ENCODE measurements around the gene EIF4G1.

Gene EIF4G1

DNA sequence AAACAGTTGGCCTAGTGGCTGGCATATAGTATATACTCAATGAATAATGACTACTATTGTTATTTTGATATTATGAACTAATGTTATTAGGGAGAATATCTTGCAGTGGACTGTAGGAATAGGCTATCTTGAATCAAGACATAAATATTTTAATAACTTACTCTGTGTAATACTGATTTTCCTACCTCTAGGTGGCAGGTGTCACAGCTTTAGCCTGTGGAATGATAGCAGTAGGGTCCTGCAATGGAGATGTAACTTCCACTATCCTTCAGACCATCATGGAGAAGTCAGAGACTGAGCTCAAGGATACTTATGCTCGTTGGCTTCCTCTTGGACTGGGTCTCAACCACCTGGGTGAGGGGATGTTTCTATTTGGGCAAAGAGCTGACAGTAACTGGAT lies 8.8 kb upstream of the EIF4G1 start:
- DNase-seq (ENCODE audit: low read depth in 2 of 2): no peak

DNA sequence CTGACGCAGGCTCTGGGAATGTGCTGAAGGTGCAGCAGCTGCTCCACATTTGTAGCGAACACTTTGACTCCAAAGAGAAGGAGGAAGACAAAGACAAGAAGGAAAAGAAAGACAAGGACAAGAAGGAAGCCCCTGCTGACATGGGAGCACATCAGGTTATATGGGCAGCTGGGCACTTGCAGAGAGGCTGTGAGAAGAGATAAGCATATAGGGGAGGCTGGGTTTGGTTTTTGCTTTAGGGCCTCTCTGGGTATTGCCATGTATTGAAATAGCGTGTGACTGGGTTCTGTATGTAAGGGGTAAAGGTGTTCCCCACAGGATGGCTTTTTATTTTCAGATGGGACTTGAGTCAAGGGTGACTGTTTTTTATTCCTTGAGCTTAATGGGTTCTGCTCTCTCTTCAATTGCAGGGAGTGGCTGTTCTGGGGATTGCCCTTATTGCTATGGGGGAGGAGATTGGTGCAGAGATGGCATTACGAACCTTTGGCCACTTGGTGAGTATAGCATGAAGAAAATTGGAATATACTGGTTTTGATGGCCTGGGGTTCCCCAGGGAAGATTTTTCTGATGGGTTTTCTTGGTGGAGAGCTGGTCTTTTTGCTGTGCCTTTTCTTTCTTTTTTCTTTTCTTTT lies 7.9 kb upstream of the EIF4G1 start:
- no peak for DNase-seq (ENCODE audit: low read depth in 2 of 2)

DNA sequence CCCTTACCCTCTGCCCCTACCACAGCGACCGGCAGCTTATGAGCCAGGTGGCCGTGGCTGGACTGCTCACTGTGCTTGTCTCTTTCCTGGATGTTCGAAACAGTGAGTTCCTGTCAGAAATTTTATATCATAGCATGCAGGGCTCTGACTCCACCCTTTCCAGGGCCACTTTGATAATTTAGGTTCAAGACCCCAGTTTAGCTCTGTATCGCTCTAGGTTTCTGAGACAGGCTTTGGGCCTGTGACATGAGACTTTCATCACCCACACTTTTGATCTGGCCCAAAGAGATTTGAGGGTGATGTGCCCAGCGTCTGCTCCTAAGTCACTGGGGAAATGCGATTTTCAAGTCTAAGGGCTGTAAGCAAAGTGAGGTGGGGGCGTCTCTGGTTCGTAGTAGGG lies 6.5 kb upstream of the EIF4G1 start:
- no peak for DNase-seq (ENCODE audit: low read depth in 2 of 2)

DNA sequence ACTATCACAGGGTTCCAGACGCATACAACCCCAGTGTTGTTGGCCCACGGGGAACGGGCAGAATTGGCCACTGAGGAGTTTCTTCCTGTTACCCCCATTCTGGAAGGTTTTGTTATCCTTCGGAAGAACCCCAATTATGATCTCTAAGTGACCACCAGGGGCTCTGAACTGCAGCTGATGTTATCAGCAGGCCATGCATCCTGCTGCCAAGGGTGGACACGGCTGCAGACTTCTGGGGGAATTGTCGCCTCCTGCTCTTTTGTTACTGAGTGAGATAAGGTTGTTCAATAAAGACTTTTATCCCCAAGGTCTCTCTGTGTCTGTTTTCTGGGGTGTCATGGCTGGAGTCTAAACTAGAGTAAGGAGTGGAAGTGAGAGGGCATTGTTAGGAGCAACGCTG lies 5.7 kb upstream of the EIF4G1 start:
- DNase-seq (ENCODE audit: low read depth in 2 of 2): no peak

DNA sequence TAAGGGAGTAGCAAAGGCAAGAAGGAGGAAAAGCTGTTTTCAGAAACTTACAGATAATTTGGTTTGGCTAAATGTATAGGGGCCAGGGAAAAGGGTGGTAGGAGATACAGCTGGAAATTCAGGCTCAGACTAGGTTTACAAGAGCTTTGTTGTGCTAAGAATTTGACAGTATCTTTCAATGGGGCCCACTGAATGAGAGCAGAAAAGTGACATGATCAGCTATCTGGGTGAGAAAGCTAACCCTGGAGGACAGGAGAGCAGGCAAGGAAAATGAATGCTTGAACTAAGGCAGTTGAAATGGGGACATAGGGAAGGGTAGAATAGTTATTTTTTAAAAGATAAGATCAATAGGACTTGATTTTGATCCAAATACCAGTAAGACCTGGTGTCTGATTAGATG lies 2.8 kb upstream of the EIF4G1 start:
- DNase-seq (ENCODE audit: low read depth in 2 of 2): no peak

DNA sequence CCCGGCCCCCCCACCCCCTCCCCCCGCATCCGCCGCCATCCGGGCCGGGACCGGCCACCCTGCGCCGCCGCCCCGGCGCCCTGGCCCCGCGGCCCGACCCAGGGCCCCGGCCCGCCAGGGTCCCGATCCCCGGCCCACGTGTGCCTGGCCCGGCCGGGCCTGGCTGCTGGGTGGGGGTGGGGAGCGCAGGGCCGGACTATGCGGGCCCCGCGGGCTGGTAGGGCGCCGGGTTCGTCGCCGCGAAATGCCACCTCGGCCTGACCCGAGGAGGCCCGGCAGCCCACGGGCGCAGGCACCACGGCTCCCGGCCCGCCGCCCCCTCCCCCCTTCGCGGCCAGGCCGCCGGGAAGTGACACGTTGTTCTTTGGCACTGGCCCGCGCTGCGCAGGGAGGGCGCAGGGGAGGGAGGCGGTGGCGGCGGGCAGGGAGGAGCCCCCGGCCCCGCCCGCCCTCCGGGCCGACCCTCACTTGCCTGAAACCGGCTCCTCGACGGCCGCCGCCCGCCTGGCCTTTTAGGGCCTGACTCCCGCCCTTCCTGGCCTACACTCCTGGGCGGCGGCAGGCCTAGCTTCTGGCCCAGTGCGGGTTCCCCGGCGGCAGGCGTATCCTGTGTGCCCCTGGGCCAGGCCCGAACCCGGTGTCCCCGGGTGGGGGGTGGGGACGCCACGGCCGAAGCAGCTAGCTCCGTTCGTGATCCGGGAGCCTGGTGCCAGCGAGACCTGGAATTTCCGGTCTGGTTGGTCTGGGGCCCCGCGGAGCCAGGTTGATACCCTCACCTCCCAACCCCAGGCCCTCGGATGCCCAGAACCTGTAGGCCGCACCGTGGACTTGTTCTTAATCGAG lies 515 bp downstream of the EIF4G1 start:
- DNase-seq (ENCODE audit: low read depth in 2 of 2): peak; percentile 38 to 43

DNA sequence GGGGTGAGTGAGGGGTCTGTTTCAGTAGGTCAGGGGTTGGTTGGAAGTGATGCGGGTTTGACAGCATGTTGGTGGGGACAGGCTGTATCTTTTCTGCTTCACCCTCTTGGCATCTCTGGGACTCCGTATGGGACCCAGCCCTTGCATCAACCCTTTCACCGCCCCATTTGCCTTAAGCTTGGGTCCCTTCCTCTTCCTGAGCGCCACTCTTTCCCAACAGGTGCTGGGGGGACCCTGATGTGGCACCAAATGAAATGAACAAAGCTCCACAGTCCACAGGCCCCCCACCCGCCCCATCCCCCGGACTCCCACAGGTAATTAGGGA lies 1.1 kb downstream of the EIF4G1 start:
- DNase-seq (ENCODE audit: low read depth in 2 of 2): no peak

DNA sequence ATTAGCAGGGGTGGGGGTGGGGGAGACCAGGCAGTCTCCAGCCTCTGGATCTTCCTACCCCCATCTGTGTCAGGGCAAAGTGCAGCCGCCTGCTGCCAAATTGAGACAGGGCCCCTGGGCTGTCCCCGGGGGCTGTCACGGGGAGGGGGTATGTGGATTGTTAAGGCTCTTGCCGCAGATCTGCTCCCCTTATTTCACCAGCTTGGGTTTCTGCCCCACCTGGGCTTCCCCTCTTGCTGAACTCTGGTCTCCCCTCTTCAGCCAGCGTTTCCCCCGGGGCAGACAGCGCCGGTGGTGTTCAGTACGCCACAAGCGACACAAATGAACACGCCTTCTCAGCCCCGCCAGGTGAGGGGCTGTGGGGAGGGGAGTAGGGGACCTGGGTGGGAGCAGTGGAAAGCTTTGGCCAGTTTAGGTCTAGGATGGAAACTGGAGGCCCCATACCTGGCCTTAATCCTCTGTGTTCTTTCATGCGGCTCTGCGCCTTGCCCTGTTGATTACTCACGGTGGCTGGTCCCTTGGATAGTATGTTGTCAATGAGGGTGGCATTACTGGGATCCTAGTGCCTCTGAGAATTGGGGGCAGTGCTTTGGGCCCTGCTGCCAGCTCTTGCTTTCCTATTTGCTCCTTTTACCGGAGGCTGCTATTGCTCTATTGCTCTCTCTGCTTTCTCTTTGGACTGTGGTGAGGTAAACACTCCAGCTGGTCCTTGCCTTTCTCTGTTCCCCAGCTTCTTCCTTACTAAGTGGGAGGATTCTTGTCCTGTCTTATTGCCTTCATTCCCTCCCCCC lies 1.7 kb downstream of the EIF4G1 start:
- DNase-seq (ENCODE audit: low read depth in 2 of 2): no peak

DNA sequence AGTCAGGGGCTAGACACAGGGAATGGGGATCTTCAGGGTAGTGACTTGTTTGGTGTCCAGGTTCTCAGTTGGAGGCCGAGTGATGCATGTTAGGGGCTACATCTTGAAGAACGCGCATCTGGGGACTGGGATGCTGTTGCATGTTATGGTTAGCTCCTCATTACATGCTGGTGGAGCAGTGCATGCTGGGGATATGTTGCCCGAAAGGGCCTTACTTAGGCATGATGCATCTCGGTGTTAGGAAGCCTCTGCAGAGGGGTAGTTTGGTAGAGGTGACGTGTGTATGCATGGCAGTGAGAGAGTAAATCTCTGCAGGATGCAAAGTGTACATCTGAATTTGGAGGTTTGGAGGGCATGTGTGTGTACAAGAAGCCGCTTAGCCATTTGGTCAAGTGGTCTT lies 2.4 kb downstream of the EIF4G1 start:
- DNase-seq (ENCODE audit: low read depth in 2 of 2): no peak

DNA sequence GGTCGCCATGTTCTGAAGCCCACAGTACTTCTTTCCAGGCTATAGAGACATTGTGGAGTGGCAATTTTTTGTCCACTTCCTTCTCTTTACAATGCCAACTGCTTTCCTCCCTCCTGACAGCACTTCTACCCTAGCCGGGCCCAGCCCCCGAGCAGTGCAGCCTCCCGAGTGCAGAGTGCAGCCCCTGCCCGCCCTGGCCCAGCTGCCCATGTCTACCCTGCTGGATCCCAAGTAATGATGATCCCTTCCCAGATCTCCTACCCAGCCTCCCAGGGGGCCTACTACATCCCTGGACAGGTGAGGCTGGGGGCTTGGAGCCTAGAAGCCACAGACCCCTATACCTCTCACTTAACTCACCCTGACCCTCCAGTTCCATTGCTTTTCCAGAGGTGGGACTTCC lies 2.8 kb downstream of the EIF4G1 start:
- no peak for DNase-seq (ENCODE audit: low read depth in 2 of 2)

DNA sequence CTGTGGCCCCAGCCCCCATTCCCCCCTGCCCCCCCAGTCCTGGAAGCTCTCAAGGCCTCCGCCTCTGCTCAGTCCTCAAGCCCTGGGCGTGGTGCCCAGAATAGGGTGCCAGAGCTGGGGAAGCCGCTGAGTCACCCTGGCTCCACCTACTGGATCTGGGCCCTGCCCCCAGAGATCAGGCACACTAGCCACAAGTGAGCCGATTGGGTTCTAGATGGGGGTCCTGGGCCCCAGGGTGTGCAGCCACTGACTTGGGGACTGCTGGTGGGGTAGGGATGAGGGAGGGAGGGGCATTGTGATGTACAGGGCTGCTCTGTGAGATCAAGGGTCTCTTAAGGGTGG lies 5.7 kb downstream of the EIF4G1 start:
- DNase-seq (ENCODE audit: low read depth in 2 of 2): peak in 1 of 2 donors; percentile 55

DNA sequence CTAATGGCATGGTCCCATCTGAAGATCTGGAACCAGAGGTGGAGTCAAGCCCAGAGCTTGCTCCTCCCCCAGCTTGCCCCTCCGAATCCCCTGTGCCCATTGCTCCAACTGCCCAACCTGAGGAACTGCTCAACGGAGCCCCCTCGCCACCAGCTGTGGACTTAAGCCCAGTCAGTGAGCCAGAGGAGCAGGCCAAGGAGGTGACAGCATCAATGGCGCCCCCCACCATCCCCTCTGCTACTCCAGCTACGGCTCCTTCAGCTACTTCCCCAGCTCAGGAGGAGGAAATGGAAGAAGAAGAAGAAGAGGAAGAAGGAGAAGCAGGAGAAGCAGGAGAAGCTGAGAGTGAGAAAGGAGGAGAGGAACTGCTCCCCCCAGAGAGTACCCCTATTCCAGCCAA lies 7.3 kb downstream of the EIF4G1 start:
- DNase-seq (ENCODE audit: low read depth in 2 of 2): no peak

DNA sequence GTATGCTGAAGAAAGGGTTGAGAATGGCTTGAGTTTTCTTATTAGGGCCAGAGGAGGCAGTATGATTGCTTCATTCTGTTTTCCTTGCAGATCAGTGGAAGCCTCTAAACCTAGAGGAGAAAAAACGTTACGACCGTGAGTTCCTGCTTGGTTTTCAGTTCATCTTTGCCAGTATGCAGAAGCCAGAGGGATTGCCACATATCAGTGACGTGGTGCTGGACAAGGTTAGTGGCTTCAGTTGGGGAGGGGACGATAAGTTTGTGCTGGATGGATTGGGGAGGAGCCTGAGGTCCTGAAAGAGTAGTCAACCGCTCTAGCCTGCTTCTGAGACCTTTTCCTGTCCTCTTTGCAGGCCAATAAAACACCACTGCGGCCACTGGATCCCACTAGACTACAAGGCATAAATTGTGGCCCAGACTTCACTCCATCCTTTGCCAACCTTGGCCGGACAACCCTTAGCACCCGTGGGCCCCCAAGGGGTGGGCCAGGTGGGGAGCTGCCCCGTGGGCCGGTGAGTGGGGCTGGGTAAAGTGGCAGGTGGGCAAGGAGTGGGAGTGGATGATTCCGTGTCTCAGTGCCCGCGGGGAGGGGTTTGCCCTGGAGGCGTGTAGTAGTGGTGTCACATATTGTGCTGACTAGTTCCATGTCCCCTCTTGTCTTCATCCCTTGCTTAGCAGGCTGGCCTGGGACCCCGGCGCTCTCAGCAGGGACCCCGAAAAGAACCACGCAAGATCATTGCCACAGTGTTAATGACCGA lies 8.5 kb downstream of the EIF4G1 start:
- DNase-seq (ENCODE audit: low read depth in 2 of 2): no peak

DNA sequence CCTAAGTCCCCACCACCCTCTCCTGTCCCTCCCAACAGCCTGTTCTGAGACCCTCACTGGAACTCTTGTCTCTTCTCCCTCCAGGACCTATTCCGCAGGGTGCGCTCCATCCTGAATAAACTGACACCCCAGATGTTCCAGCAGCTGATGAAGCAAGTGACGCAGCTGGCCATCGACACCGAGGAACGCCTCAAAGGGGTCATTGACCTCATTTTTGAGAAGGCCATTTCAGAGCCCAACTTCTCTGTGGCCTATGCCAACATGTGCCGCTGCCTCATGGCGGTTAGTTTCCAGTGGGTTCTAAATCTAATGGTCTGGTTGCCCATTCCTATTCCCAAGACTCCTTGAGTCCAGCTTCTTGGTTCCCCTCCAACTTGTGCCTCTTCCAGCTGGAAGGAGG lies 9.3 kb downstream of the EIF4G1 start:
- DNase-seq (ENCODE audit: low read depth in 2 of 2): no peak

DNA sequence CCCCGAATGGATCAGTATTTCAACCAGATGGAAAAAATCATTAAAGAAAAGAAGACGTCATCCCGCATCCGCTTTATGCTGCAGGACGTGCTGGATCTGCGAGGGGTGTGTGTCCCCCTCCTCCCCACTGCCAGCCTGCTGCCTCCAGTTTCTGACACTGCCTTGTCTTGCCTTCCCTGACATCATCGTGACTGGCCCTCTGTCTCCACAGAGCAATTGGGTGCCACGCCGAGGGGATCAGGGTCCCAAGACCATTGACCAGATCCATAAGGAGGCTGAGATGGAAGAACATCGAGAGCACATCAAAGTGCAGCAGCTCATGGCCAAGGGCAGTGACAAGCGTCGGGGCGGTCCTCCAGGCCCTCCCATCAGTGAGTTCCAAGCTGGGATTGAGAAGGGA lies 10.9 kb downstream of the EIF4G1 start:
- DNase-seq (ENCODE audit: low read depth in 2 of 2): no peak

DNA sequence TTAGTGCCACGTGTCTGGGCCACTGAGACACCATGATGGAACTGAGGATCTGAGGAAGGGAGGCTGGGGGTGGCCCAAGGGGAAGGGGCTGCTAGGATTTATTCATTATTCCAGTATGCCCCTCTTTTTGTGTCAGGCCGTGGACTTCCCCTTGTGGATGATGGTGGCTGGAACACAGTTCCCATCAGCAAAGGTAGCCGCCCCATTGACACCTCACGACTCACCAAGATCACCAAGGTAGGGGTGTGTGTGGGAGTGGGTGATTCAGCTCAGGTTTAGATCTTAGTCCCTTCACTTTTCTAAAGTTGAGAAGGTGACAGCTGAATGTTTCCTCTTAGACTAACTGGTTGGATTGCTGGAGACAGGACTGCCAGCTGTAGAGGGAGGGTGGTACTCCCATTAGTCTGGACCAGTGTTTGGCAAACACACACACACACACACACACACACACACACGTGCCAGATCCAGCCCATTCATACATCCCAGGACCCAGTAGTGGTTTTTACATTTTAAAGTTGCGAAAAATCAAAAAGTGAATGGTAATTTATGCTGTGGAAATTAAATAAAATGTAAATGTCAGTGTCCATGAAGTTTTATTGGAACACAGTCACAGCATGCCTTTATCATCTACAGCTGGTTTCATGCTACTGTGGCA lies 11.4 kb downstream of the EIF4G1 start:
- DNase-seq (ENCODE audit: low read depth in 2 of 2): no peak

DNA sequence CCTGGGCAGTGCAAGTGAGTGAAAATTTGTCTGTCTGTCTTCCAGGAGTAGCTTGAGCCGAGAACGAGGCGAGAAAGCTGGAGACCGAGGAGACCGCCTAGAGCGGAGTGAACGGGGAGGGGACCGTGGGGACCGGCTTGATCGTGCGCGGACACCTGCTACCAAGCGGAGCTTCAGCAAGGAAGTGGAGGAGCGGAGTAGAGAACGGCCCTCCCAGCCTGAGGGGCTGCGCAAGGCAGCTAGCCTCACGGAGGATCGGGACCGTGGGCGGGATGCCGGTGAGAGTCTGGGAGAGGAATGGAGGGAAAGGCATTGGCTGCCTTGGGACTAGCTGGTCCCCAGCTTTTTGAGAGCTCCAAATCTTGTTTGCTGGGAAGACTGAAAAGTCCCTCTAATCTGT lies 12.8 kb downstream of the EIF4G1 start:
- no peak for DNase-seq (ENCODE audit: low read depth in 2 of 2)

DNA sequence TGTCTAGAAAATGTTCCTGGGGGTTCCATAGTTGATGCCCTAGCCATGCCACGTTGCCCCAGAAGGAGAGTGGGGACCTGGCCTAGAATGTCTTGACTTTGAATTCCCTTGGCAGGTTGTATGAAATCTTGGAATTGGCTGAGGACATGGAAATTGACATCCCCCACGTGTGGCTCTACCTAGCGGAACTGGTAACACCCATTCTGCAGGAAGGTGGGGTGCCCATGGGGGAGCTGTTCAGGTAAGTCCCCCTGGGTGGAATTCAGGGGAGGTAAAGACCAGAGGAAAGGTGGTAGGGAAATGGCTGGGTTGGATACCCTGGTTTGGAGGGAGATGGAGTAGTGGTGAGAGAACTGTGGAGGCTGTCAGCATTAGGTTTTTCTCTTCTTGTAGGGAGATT lies 14.1 kb downstream of the EIF4G1 start:
- DNase-seq (ENCODE audit: low read depth in 2 of 2): no peak

DNA sequence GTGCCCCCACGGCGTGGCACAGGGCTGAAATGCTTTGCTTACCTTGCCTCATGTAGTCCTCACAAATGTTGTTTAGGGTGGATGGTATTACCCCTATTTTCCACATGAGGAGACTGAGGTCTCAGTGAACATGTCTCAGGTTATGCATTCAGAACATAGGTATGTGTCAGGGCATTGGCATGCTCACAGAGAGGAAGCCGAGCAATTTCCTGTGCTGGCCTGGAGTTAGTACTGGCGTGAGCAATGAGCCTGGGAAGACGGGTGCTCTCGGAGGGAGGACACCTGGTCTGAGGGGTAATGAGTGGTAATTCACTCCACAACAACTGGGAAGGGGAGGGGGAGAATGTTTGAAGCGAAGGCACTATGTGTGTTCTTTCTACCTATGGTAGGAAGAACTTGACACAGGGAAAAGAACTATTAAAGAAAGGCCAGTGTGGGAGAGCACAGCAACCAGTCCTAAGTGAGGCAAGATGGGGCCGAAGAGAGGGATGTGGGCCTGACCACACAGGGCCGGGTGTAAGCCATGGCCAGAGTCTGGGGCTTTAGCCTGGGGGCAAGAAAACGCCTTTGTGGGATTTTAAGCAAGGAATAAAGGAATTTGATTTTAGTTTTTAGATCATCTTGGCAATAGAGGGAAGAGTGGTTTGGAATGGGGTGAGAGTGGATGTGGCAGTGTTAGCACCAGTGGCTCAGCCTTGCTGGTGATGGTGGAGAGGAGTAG lies 18.1 kb downstream of the EIF4G1 start:
- DNase-seq (ENCODE audit: low read depth in 2 of 2): no peak

DNA sequence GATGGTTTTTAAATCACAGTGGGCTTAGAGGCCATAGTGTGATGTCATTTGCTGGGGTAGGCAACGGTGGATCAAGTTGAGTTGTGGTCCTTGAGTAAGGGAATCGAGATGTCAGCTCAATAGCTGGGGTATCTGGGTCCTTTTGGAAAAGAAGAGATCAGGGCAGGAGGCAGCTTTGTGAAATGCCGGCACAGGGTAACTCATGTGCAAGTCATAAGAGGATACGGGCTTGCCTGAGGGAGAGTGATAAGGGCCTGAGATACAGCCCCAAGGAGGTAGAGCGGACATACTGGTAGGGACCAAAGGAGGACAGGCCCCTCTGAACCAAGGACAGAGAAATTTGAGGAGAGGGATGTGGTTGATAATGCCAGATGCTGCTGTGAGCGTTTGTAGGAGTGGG lies 18.8 kb downstream of the EIF4G1 start:
- no peak for DNase-seq (ENCODE audit: low read depth in 2 of 2)

DNA sequence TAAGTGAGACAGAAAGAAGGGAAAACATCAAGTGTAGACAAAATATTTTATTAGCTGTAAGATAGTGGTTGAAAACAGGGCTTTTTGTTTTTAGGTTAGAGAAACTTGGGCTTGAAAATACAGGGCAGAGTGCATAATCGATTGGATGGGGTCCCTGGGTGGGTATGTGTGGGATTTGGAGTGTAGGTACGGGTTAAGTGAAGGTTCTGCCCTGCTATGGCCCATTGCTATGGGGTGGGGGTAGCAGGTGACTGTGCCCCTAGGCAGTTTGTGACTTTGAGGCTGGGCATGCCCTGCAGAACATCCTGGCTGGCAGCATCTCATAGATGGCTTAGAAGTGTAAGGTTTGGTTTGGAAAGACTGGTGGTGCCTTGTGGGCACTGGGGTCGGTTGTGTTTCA lies 19.3 kb downstream of the EIF4G1 start:
- no peak for DNase-seq (ENCODE audit: low read depth in 2 of 2)

Measured in stimulated activated CD8-positive, alpha-beta memory T cell treated with anti-CD3 and anti-CD28 coated beads, Interleukin-15, amount 100 ng/mL, for 48 hours (primary cell).